HG02943 (cell line): ENCODE measurements around the gene PTPRN2.

ENCODE experiments used
- ATAC-seq: cut with Tn5 transposase; IDR thresholded peaks from one replicate; pipeline ENCODE4 v1.9.1; 2021; ENCODE audit warnings: mild to moderate bottlenecking, low read depth, moderate library complexity; ENCODE audit not compliant: unreplicated experiment

PTPRN2 gene

GRCh38 chr7:158003441-158004122 is 584.0 kb downstream of the PTPRN2 start:
- no peak for ATAC-seq

- no peak for ATAC-seq
Measured at GRCh38 chr7:158002486-158003080, 585.0 kb downstream of the PTPRN2 start.

- ATAC-seq, result no peak
Measured at GRCh38 chr7:158001621-158002320, 585.9 kb downstream of the PTPRN2 start.

- ATAC-seq, result no peak
Measured at GRCh38 chr7:158001003-158001402, 586.6 kb downstream of the PTPRN2 start.

- ATAC-seq, result no peak
Measured at GRCh38 chr7:158000160-158000559, 587.5 kb downstream of the PTPRN2 start.

GRCh38 chr7:157998884-157999552 is 588.6 kb downstream of the PTPRN2 start:
- ATAC-seq, result no peak

- ATAC-seq, result no peak
Measured at GRCh38 chr7:157997471-157997870, 590.2 kb downstream of the PTPRN2 start.

GRCh38 chr7:157997080-157997440 is 590.6 kb downstream of the PTPRN2 start:
- ATAC-seq, result no peak

GRCh38 chr7:157996359-157997079 is 591.1 kb downstream of the PTPRN2 start:
- no peak for ATAC-seq

GRCh38 chr7:157995815-157996214 is 591.8 kb downstream of the PTPRN2 start:
- ATAC-seq, result no peak

- no peak for ATAC-seq
Measured at GRCh38 chr7:157994319-157994718, 593.3 kb downstream of the PTPRN2 start.

- no peak for ATAC-seq
Measured at GRCh38 chr7:157993406-157994105, 594.1 kb downstream of the PTPRN2 start.

GRCh38 chr7:157992511-157993160 is 595.0 kb downstream of the PTPRN2 start:
- no peak for ATAC-seq

- ATAC-seq, result no peak
Measured at GRCh38 chr7:157991761-157992160, 595.9 kb downstream of the PTPRN2 start.

GRCh38 chr7:157991351-157991750 is 596.3 kb downstream of the PTPRN2 start:
- ATAC-seq, result no peak

- no peak for ATAC-seq
Measured at GRCh38 chr7:157990881-157991250, 596.8 kb downstream of the PTPRN2 start.

GRCh38 chr7:157990226-157990880 is 597.3 kb downstream of the PTPRN2 start:
- ATAC-seq, result no peak

- no peak for ATAC-seq
Measured at GRCh38 chr7:157989589-157989988, 598.0 kb downstream of the PTPRN2 start.

- ATAC-seq, result no peak
Measured at GRCh38 chr7:157987906-157988305, 599.7 kb downstream of the PTPRN2 start.
